Natural killer cell (primary cell): ENCODE results near the gene MN1. TPM values are rescaled to one million over a fixed set of nuclear protein-coding genes. Genes with fewer than 3 reads are reported as not detected.

ENCODE experiments used
- ATAC-seq, 3 donors: fragments of 150-1000 bp in 2 of 3; fragments of 200-7000 bp in 1 of 3; cut with Tn5 transposase; 1 replicate in 1 of 3; 2 replicates in 2 of 3; pipeline ENCODE4 v1.10.0; 2021; ENCODE audit warnings: mild to moderate bottlenecking in 2 of 3, moderate library complexity in 2 of 3
- DNase-seq, 2 donors: peaks; one replicate each; pipeline versions ENCODE4 v3.0.0 to v3.0.0-alpha.2; 2013 to 2021; ENCODE audit warnings: mixed read lengths in 1 of 2
- H3K27ac ChIP-seq: one replicate; pipeline ENCODE4 v1.5.1; 2013; ENCODE audit warnings: mild to moderate bottlenecking, low read length
- H3K27me3 ChIP-seq: one replicate; pipeline ENCODE4 v1.6.1; 2013; ENCODE audit warnings: low read length; ENCODE audit not compliant: control insufficient read depth, insufficient read depth
- H3K36me3 ChIP-seq: one replicate; pipeline ENCODE4 v1.6.1; 2013; ENCODE audit warnings: low read length; ENCODE audit not compliant: control insufficient read depth, insufficient read depth
- H3K4me1 ChIP-seq: one replicate; pipeline ENCODE4 v1.6.1; 2013; ENCODE audit warnings: low read length; ENCODE audit not compliant: control insufficient read depth, insufficient read depth
- H3K4me3 ChIP-seq: one replicate; pipeline ENCODE4 v1.5.1; 2013; ENCODE audit warnings: low read length
- H3K9me3 ChIP-seq: one replicate; pipeline ENCODE4 v1.6.1; 2013; ENCODE audit warnings: low read length; ENCODE audit not compliant: control insufficient read depth, insufficient read depth
- H3K27ac Mint-ChIP-seq, 2 donors: one replicate each; pipeline ENCODE4 v1.8.0; 2022; ENCODE audit warnings: mild to moderate bottlenecking in 2 of 2, mixed read lengths in 2 of 2, moderate library complexity in 1 of 2
- H3K27me3 Mint-ChIP-seq, 2 donors: one replicate each; pipeline ENCODE4 v1.8.0; 2022; ENCODE audit warnings: low read depth in 2 of 2, mixed read lengths in 2 of 2
- H3K36me3 Mint-ChIP-seq: one replicate; pipeline ENCODE4 v1.8.0; 2022; ENCODE audit warnings: mixed read lengths
- H3K4me1 Mint-ChIP-seq, 2 donors: one replicate each; pipeline ENCODE4 v1.8.0; 2022; ENCODE audit warnings: mixed read lengths in 2 of 2
- H3K4me3 Mint-ChIP-seq: one replicate; pipeline ENCODE4 v1.8.0; 2022; ENCODE audit warnings: mild to moderate bottlenecking, moderate library complexity, mixed read lengths
- H3K9me3 Mint-ChIP-seq, 2 donors: one replicate each; pipeline ENCODE4 v1.8.0; 2022; ENCODE audit warnings: mixed read lengths in 2 of 2
- WGBS: methylation state at CpG from one replicate; pipeline ENCODE4 v1.1.7; 2013; ENCODE audit warnings: missing lambda C conversion rate; ENCODE audit not compliant: insufficient coverage; 5-methylcytosine and 5-hydroxymethylcytosine counted together
- intact Hi-C: fragments of 100-400 bp; cut with micrococcal nuclease; formaldehyde crosslinking; loops from one replicate; pipeline ENCODE4 v1.14.2; 2022
- total RNA-seq, 4 donors: library from RNA; stranded (reverse); fragments of 120-200 nt in 1 of 4; gene quantifications; one replicate each; pipeline versions ENCODE4 v1.2.3 to v1.2.4, GENCODE V29; 2013 to 2022
- TF ChIP-seq, protein P1 (sequence below): fragments of 200-600 bp; IDR thresholded peaks from one replicate; pipeline ENCODE4 v1.8.0; 2022; ENCODE audit warnings: antibody characterized with exemption

MN1 gene
- total RNA-seq, 3 donors from 2014 or later (not counting 1 experiment from before 2014, with no cell fraction given) = 0.39 to 0.83 (median 0.82) TPM

DNA sequence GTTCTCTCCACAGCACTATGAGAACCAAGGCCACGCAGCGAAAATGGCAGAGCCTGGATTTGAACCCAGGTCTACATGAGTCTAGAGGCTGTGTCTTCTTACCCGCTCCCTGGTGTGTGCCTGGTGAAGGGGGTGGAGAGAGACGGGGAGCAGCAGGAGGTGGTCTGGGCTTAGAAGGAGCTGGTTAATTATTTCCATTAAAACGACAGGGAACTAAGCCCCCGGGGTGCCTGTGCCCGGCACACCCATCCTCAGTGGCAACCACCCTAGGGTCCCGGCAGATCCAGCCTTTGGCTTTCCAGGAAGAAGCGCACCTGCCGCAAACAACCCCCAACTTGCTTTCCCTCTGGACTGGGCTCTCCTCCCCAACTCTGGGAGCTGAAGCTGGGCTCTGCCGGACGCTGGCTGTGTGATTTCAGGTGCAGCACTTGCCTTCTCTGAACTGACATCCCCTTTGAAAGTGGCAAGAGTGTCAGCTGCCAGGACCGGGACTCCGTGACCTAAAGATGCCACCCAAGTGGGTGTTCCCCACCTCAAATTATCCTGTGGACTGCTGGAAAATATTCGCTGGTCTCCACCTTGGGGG lies 35.8 kb downstream of the MN1 start:
- no peaks in the 10 kb centered on the region for H3K4me1 ChIP-seq
- Mint-ChIP-seq H3K4me3 (no peak overlapping the region), H3K4me1 (no peaks in the 10 kb centered on the region), H3K36me3 (no peaks in the 10 kb centered on the region), H3K27me3 (no peaks in the 10 kb centered on the region), H3K27ac (no peak overlapping the region), H3K9me3 (no peaks in the 10 kb centered on the region)
- no peaks in the 10 kb centered on the region for H3K9me3 ChIP-seq
- intact Hi-C loops = no loop called here
- no peak for DNase-seq
- TF ChIP-seq, protein P1, sequence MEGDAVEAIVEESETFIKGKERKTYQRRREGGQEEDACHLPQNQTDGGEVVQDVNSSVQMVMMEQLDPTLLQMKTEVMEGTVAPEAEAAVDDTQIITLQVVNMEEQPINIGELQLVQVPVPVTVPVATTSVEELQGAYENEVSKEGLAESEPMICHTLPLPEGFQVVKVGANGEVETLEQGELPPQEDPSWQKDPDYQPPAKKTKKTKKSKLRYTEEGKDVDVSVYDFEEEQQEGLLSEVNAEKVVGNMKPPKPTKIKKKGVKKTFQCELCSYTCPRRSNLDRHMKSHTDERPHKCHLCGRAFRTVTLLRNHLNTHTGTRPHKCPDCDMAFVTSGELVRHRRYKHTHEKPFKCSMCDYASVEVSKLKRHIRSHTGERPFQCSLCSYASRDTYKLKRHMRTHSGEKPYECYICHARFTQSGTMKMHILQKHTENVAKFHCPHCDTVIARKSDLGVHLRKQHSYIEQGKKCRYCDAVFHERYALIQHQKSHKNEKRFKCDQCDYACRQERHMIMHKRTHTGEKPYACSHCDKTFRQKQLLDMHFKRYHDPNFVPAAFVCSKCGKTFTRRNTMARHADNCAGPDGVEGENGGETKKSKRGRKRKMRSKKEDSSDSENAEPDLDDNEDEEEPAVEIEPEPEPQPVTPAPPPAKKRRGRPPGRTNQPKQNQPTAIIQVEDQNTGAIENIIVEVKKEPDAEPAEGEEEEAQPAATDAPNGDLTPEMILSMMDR = no peak
- no peak overlapping the region for H3K4me3 ChIP-seq
- H3K36me3 ChIP-seq = no peaks in the 10 kb centered on the region
- 91% methylated on average over 15 of the region's 15 CpGs for WGBS
- no peaks in the 10 kb centered on the region for H3K27me3 ChIP-seq
- no peak overlapping the region for H3K27ac ChIP-seq
- ATAC-seq = no peak

DNA sequence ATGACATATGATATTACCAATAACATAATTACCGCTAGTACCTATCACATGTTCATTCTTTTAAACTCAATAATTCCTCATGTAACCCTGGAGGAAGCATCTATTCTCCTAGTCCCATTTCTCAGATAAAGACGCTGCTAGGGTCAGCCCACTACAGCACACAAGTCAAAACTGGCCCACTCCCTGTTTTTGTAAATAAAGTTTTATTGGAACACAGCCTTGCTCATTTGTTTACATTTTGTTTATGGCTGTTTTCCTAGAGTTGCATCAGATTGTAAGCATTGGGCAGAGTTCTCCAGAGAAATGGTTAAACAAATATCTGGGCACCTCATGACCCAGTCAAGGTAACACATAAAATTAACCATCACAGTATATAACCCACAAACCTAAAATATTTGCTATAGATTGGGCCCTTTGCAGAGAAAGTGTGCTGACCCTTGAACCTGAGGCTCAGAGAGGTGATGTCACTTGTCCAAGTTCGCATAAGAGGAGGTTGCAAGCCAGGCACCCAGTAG lies 36.8 kb downstream of the MN1 start:
- TF ChIP-seq, protein P1 = no peak
- no peak for DNase-seq
- no peak overlapping the region for H3K27ac Mint-ChIP-seq
- no peaks in the 10 kb centered on the region for H3K36me3 Mint-ChIP-seq
- ATAC-seq = no peak
- Histone ChIP-seq H3K27me3 (no peaks in the 10 kb centered on the region), H3K9me3 (no peaks in the 10 kb centered on the region), H3K4me3 (no peak overlapping the region), H3K4me1 (no peaks in the 10 kb centered on the region), H3K27ac (no peak overlapping the region), H3K36me3 (no peaks in the 10 kb centered on the region)
- H3K9me3 Mint-ChIP-seq = no peaks in the 10 kb centered on the region
- intact Hi-C loops = no loop called here
- H3K27me3 Mint-ChIP-seq = no peaks in the 10 kb centered on the region
- 95% methylated on average over 2 of the region's 3 CpGs for WGBS
- H3K4me3 Mint-ChIP-seq = no peak overlapping the region
- H3K4me1 Mint-ChIP-seq = no peaks in the 10 kb centered on the region

DNA sequence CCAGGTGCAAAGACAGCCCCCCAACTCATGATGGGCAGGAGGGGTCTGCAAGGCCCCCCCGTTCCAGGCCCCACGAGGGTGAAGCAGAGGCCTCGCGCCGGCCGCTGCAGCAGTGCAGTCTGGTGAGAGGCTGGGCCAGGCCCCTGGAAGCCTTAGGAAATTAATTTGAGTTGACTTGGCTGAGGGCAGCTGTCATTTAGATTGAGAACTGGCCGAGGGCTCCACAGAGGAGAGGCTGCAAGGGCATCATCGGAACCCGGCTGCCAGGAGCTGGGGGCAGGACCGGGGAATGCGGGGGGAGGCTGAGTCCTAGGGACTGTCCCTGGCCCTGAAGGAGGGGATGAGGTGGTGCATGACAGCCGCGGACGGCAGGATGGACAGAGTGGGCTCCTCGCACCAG lies 39.9 kb downstream of the MN1 start:
- WGBS = 83% methylated on average over 15 of the region's 15 CpGs
- no peaks in the 10 kb centered on the region for H3K36me3 Mint-ChIP-seq
- no peak overlapping the region for H3K4me3 Mint-ChIP-seq
- H3K9me3 Mint-ChIP-seq = no peaks in the 10 kb centered on the region
- no peaks in the 10 kb centered on the region for H3K27me3 Mint-ChIP-seq
- Histone ChIP-seq H3K27ac (no peak overlapping the region), H3K4me3 (no peak overlapping the region), H3K9me3 (no peaks in the 10 kb centered on the region), H3K27me3 (no peaks in the 10 kb centered on the region), H3K4me1 (no peaks in the 10 kb centered on the region), H3K36me3 (no peaks in the 10 kb centered on the region)
- ATAC-seq (no peak), DNase-seq (no peak)
- no peak overlapping the region for H3K27ac Mint-ChIP-seq
- no peaks in the 10 kb centered on the region for H3K4me1 Mint-ChIP-seq
- TF ChIP-seq, protein P1 = no peak
- intact Hi-C loops = no loop called here

DNA sequence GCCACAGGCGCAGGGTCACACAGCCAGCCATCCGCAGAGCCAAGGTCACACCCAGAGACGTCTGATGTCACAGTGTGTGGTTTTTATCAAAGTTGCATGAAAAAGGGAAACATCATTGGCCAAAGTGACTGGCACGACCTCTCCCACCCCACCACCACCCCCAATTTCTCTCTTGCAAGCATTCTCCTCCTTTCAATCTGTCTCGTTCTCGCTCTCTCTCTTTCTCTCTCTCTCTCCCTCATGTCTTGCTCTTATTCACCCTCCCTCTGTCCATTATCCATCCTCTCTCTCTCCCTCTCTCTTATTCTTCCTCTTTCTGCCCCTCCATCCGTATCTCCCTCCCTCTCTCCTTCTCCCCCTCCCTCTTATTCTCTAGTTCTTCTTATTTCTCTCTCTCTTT lies 40.6 kb downstream of the MN1 start:
- Histone ChIP-seq H3K27me3 (no peaks in the 10 kb centered on the region), H3K36me3 (no peaks in the 10 kb centered on the region), H3K4me1 (no peaks in the 10 kb centered on the region), H3K27ac (no peak overlapping the region), H3K9me3 (no peaks in the 10 kb centered on the region), H3K4me3 (no peak overlapping the region)
- no peaks in the 10 kb centered on the region for H3K36me3 Mint-ChIP-seq
- TF ChIP-seq, protein P1 = no peak
- no peak overlapping the region for H3K4me3 Mint-ChIP-seq
- 63% methylated on average over 7 of the region's 7 CpGs for WGBS
- H3K9me3 Mint-ChIP-seq = no peaks in the 10 kb centered on the region
- no peaks in the 10 kb centered on the region for H3K4me1 Mint-ChIP-seq
- no peak overlapping the region for H3K27ac Mint-ChIP-seq
- intact Hi-C loops = no loop called here
- ATAC-seq (no peak), DNase-seq (no peak)
- H3K27me3 Mint-ChIP-seq = no peaks in the 10 kb centered on the region
